ENCODE data around the gene NFKBIE.

NFKBIE gene

GRCh38 chr6:44276667-44277640 lies 11.6 kb upstream of the NFKBIE start:
- H3K4me3 ChIP-seq (ENCODE audit: low read length) = no peak overlapping the region
- DNase-seq (ENCODE audit: low read depth) = no peak
- no peak for TF ChIP-seq CTCF (conservative IDR thresholded peaks at IDR 0.05; ENCODE audit: low read depth, low read length)

GRCh38 chr6:44275749-44276648 lies 10.6 kb upstream of the NFKBIE start:
- no peak for TF ChIP-seq CTCF (conservative IDR thresholded peaks at IDR 0.05; ENCODE audit: low read depth, low read length)
- H3K4me3 ChIP-seq (ENCODE audit: low read length) = no peak overlapping the region
- DNase-seq (ENCODE audit: low read depth) = no peak

GRCh38 chr6:44275271-44275748 lies 10.0 kb upstream of the NFKBIE start:
- TF ChIP-seq CTCF (conservative IDR thresholded peaks at IDR 0.05; ENCODE audit: low read depth, low read length) = no peak
- no peak for DNase-seq (ENCODE audit: low read depth)
- no peak overlapping the region for H3K4me3 ChIP-seq (ENCODE audit: low read length)

GRCh38 chr6:44273617-44274016 lies 8.3 kb upstream of the NFKBIE start:
- TF ChIP-seq CTCF (conservative IDR thresholded peaks at IDR 0.05; ENCODE audit: low read depth, low read length) = no peak
- no peak for DNase-seq (ENCODE audit: low read depth)
- no peak overlapping the region for H3K4me3 ChIP-seq (ENCODE audit: low read length)

- no peak for DNase-seq (ENCODE audit: low read depth)
- TF ChIP-seq CTCF (conservative IDR thresholded peaks at IDR 0.05; ENCODE audit: low read depth, low read length) = no peak
- H3K4me3 ChIP-seq (ENCODE audit: low read length) = no peak overlapping the region
Observed at GRCh38 chr6:44272999-44273566, 7.7 kb upstream of the NFKBIE start.

GRCh38 chr6:44272529-44272928 lies 7.2 kb upstream of the NFKBIE start:
- no peak overlapping the region for H3K4me3 ChIP-seq (ENCODE audit: low read length)
- no peak for DNase-seq (ENCODE audit: low read depth)
- TF ChIP-seq CTCF (conservative IDR thresholded peaks at IDR 0.05; ENCODE audit: low read depth, low read length) = no peak
